ENCODE data around the gene DPYSL5.

GRCh38 chr2:26812731-26813130 lies 35.2 kb upstream of the DPYSL5 start:
- TF ChIP-seq CTCF (conservative IDR thresholded peaks at IDR 0.05; ENCODE audit: low read depth, low read length) (no peak), EZH2phosphoT487 (IDR thresholded peaks at IDR 0.05; ENCODE audit: borderline replicate concordance, low read length) (no peak), EZH2 (IDR thresholded peaks at IDR 0.05; ENCODE audit: low read length, unreplicated experiment) (no peak)
